Measurements from ENCODE around the gene RAD52.

- TF ChIP-seq, protein P1, sequence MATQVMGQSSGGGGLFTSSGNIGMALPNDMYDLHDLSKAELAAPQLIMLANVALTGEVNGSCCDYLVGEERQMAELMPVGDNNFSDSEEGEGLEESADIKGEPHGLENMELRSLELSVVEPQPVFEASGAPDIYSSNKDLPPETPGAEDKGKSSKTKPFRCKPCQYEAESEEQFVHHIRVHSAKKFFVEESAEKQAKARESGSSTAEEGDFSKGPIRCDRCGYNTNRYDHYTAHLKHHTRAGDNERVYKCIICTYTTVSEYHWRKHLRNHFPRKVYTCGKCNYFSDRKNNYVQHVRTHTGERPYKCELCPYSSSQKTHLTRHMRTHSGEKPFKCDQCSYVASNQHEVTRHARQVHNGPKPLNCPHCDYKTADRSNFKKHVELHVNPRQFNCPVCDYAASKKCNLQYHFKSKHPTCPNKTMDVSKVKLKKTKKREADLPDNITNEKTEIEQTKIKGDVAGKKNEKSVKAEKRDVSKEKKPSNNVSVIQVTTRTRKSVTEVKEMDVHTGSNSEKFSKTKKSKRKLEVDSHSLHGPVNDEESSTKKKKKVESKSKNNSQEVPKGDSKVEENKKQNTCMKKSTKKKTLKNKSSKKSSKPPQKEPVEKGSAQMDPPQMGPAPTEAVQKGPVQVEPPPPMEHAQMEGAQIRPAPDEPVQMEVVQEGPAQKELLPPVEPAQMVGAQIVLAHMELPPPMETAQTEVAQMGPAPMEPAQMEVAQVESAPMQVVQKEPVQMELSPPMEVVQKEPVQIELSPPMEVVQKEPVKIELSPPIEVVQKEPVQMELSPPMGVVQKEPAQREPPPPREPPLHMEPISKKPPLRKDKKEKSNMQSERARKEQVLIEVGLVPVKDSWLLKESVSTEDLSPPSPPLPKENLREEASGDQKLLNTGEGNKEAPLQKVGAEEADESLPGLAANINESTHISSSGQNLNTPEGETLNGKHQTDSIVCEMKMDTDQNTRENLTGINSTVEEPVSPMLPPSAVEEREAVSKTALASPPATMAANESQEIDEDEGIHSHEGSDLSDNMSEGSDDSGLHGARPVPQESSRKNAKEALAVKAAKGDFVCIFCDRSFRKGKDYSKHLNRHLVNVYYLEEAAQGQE (IDR thresholded peaks at IDR 0.05; ENCODE audit: insufficient read depth in 1 of 2, low read depth in 2 of 2, low read length in 2 of 2) = no peak
- TF ChIP-seq SIN3A (IDR thresholded peaks at IDR 0.05; ENCODE audit: borderline replicate concordance, insufficient read depth, low read length) = no peak
- no peak for TF ChIP-seq TAF1 (IDR thresholded peaks at IDR 0.05; ENCODE audit: borderline replicate concordance, insufficient read depth, low read length)
- no peak for TF ChIP-seq POLR2AphosphoS5 (IDR thresholded peaks at IDR 0.05; ENCODE audit: low read depth, low read length)
These were observed 63.8 kb downstream of the RAD52 start for GRCh38 chr12:885701-886100.

All from PFSK-1 (cell line).